G401 (cell line): Measurements from ENCODE around the gene TCHH. TPM values are rescaled to one million over a fixed set of nuclear protein-coding genes. Genes with fewer than 3 reads are reported as not detected.
"Not testable (repeated sequence)": the region's sequence is repeated elsewhere in the genome, so short reads cannot be mapped to it uniquely, and the experiment has no call there.

Source experiments
- DNase-seq: peaks from one replicate; pipeline ENCODE4 v3.0.0-alpha.2; 2015; ENCODE audit warnings: low spot score
- in situ Hi-C: cut with HindIII; loops from 2 replicates; pipeline ENCODE4 v1.10.0; 2016; ENCODE audit warnings: low sequenced_read_pairs, mixed read lengths
- total RNA-seq: library from RNA; depleted of rRNA; stranded (reverse); fragments of >200 nt; shearing (Covaris generic); gene quantifications from 2 replicates; pipeline ENCODE4 v1.2.3, GENCODE V29; 2014

Gene TCHH
- total RNA-seq, 1 experiment from 2014 or later = not detected

DNA sequence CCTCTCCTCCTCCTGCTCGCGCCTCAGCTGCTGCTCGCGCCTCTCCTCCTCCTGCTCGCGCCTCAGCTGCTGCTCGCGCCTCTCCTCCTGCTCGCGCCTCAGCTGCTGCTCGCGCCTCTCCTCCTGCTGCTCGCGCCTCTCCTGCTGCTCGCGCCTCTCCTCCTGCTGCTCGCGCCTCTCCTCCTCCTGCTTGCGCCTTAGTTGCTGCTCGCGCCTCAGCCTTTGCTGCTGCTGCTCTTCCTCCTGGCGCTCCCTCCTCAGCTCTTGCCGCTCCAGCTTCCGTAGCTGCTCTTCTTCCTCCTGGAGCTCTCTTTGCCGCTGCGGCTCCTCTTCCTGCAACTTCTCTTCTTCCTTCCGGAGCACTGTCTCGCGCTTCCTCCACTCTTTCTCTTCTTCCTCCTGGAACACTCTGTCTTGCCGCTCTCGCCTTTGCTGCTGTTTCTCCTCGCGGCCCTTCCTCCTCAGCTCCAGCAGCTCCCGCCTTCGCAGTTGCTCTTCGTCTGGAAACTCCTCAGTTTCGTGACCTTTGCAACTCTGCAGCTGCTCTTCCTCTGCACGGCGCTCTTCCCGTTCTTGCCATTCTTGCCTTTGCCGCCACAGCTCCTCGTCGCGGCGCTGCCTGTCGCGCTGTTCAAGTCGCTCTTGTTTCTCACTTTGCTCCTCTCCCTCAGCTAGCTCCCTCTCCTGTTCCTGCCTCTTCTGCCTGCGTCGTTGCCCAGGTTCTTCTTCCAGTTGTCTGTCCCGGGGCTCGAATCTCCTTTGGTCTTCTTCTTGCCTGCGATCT, 3.0 kb downstream of the TCHH start:
- DNase-seq = no peak

DNA sequence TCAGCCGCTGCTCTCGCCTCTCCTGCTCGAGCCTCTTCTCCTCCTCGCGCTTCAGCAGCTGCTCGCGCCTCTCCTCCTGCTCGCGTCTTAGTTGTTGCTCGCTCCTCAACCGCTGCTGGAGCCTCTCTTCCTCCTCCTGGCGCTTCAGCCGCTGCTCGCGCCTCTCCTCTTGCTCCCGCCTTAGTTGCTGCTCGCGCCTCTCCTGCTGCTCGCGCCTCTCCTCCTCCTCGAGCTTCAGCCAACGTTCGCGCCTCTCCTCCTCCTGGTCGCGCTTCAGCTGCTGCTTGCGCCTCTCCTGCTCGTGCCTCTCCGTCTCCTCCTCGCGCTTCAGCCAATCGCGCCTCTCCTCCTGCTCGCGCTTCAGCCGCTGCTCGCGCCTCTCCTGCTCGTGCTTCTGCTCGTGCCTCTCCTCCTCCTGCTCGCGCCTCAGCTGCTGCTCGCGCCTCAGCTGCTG, 3.7 kb downstream of the TCHH start:
- in situ Hi-C loops = no loop called here
- DNase-seq = peak; percentile 1

More for the DNA sequence above, 3.0 kb downstream of the TCHH start:
- in situ Hi-C loops = no loop called here

DNA sequence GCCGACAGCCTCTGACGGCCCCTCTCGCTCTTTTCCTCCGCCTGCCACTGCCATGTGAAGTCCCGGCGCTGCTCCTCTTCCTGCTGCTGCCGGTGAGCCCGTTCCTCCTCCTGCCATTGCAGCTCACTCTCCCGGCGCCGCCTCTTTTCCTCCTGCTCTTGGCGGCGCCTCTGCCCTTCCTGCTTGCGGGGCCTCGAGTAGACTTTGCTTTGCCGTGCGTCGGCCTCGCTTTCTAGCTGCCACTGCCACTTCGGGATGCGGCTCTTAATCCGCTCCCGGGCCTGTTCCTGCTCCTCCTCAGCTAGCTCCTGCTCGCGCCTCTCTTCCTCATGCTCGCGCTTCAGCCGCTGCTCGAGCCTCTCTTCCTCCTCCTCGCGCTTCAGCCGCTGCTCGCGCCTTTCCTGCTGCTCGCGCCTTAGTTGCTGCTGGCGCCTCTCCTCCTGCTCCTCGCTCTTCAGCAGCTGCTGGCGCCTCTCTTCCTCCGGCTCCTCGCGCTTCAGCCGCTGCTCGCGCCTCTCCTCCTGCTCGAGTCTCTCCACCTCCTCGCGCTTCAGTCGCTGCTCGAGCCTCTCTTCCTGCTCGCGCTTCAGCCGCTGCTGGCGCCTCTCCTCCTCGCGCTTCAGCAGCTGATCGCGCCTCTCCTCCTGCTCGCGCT, 4.3 kb downstream of the TCHH start:
- in situ Hi-C loops = no loop called here
- peak; percentile 2 for DNase-seq

DNA sequence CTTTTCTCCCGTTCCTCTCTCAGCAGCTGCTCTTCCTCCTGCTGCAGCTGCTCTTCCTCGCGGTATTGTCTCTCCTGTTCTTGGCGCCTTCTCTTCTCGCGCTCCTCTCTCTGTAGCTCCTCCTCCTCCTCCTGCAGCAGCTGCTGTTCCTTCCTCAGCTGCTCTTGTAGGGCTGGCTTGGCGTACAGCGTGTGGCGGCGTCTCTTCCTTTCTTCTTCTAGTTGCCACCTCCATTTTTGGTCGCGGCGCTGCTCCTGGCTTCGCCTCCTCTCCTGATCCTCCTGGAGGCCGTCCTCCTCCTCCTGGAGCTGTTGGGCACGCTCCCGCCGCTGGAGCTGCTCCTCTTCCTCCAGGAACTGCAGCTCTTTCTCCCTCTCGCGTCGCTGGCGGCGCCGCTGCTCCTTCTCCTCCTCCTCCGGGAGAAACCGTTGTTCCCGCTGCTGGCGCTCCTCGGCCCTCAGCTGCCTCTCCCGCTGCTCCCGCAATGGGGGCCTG, 4.8 kb downstream of the TCHH start:
- in situ Hi-C loops = no loop called here
- DNase-seq = peak; percentile 1

DNA sequence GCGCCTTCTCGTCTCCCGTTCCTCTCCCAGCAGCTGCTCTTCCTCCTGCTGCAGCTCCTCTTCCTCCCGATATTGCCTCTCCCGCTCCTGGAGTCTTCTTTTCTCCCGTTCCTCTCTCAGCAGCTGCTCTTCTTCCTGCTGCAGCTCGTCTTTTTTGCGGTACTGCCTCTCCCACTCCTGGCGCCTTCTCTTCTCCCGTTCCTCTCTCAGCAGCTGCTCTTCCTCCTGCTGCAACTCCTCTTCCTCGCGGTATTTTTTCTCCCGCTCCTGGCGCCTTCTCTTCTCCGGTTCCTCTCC, 5.3 kb downstream of the TCHH start:
- in situ Hi-C loops = no loop called here
- DNase-seq = no peak

DNA sequence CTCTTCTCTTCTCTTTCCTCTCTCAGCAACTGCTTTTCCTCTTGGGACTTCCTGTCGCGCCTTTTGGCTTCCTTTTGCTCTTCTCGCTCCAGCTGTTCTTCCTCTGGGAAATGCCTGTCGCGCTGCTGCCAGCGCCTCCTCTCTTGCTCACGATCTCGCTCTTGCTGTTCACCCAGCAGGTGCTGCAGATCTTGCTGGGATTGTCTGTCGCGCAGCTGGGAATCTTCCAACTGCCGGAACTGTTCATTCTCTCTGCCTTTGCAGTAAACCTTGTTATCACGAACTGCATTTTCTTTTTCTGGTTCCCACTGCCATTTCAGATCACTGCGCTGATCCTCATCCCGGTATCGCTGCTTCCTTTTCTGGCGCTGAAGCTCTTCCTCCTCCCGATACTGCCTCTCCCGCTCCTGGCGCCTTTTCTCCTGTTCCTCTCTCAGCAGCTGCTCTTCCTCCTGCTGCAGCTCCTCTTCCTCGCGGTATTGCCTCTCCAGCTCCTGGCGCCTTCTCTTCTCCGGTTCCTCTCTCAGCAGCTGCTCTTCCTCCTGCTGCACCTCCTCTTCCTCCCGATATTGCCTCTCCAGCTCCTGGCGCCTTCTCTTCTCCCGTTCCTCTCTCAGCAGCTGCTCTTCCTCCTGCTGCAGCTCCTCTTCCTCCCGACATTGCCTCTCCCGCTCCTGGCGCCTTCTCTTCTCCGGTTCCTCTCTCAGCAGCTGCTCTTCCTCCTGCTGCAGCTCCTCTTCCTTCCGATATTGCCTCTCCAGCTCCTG, 5.8 kb downstream of the TCHH start:
- in situ Hi-C loops = no loop called here
- DNase-seq = no peak

DNA sequence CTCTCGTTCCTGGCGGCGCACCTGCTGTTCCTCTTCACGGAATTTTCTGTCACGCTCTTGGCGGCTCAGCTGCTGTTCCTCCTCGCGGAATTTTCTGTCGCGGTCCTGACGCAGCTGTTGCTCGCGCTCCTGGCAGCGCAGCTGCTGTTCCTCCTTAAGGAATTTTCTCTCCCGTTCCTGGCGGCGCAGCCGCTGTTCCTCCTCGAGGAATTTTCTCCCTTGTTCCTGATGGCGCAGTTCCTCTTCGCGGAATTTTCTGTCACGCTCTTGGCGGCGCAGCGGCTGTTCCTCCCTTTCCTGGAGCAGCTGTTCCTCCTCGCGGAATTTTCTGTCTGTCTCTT, 6.4 kb downstream of the TCHH start:
- in situ Hi-C loops = no loop called here

DNA sequence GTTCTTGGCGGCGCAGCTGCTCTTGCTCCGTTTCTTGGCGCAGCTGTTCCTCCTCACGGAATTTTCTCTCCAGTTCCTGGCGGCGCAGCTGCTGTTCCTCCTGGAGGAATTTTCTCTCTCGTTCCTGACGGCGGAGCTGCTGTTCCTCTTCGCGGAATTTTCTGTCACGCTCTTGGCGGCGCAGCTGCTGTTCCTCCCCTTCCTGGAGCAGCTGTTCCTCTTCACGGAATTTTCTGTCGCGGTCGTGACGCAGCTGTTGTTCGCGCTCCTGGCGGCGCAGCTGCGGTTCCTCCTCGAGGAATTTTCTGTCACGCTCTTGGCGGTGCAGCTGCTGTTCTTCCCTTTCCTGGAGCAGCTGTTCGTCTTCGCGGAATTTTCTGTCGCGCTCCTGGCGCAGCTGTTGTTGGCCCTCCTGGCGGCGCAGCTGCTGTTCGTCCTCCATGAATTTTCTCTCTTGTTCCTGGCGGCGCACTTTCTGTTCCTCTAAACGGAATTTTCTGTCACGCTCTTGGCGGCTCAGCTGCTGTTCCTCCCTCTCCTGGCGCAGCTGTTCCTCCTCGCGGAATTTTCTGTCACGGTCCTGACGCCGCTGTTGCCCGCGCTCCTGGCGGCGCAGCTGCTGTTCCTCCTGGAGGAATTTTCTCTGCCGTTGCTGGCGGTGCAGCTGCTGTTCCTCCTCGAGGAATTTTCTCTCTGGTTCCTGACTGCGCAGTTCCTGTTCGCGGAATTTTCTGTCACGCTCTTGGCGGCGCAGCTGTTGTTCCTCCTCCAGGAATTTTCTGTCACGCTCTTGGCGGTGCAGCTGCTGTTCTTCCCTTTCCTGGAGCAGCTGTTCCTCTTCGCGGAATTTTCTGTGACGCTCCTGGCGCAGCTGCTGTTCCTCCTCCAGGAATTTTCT, 7.0 kb downstream of the TCHH start:
- in situ Hi-C loops = no loop called here
- peak; percentile 0 for DNase-seq

More for the DNA sequence above, 6.4 kb downstream of the TCHH start:
- no peak for DNase-seq

DNA sequence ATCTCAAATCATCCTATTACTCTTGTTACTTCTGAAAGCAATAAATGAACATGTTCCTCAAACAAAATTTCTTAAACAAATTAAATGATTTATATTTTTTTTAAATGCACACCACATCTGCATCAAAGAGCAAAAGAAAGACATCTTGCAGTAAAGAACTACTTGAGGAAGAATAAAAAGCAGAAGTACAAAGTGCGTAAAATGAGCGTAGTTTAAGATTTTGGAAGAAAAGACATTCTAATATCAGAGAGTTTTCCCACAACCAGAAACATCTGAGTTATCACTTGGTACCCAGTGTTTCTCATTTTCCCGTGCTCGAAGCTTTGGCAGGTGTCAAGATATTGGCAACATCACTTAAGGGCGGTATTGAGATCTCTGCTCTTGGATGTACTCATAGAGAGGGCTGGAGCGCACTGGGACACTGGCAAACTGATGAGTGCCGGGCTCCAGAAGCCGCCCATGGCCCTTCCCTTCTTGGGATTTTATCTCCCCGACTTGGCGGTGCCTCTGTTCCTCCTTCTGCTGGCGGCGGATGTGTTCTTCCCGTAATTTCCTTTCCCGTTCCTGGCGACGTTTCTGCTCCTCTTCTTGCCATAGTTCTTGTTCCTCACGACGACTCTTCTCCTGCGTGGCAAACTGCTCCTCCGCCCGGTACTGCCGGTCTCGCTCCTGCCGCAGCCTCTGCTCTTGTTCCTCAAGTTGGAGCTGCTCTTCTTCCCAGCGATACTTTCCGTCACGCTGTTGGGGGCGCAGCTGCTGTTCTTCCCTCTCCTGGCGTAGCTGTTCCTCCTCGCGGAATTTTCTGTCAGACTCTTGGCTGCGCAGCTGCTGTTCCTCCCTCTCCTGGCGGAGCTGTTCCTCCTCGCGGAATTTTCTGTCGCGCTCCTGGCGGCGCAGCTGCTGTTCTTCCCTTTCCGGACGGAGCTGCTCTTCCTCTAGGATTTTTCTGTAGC, 7.9 kb downstream of the TCHH start:
- no peak for DNase-seq
- in situ Hi-C loops = no loop called here

DNA sequence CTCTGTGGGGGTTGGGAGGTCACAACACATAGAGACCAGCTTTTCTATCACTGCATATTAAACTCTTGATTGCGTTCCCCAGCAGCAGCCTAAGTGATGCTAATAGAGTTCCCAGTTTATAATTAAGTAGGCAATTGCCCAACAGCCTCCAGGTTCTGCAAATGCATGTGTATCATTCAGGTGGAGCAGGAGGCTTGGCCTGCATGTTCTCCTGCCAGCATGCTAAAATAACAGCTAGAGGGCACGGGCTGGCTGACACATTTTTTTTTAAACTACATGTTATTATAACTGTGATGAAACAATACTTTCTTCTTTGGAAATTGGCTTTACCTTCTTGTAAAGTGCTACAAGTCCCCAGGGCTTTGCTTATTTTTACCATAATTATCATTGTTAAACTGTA, 10.4 kb downstream of the TCHH start:
- in situ Hi-C loops = no loop called here
- DNase-seq = no peak

DNA sequence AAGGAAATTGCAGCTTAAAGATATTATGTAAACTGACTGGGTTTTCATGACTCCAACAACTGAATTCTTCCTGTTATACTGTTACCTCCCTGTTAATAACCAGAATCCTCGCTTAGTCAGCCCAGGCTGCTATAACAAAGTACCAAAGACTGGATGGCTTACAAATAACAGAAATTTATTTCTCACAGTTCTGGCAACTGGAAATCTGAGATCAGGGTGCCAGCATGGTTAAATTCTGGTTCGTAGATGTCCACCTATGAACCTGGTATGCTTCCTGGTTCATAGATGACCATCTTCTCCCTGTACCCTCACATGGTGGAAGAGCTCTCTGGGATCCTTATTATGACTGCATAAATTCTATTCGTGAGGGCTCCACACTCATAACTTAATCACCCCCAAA, 18.3 kb downstream of the TCHH start:
- in situ Hi-C loops = no loop called here
- no peak for DNase-seq

DNA sequence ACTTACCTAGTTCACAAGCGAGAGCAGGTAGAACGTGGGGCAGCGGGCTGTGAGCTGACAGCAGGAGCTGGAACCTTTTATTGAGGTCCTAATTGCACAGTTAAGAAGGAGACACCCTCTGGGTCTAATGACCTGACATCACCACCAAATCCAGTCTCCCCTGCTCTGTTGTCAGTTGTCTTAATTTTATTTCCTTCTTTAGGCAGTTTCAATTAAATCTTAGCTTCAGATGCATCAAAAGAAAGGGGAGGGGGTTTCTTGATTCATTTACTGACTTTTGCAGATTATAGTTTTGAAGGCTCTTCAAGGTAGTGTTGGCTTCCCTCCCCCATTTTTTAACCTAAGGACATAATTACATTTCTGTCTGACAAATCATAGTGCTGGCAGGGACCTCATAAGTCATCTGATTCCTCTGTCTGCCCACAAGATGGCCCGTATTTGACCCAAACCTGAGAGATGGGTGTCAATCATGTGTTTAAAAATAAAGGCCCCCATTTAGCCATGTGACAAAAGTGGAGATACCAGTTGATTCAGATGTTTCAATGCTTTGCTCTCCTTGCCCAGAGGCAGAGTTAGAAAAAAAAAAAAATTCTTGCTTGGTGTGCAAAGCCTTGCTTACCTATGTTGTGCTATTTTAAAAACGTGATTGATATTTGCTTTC, 26.1 kb downstream of the TCHH start, which contains the start of gene TCHHL1:
TCHHL1 (minus strand) TSS at position 51 of the 661 bp plus-strand sequence. CDS start 921 bp downstream, outside the sequence.
- DNase-seq = no peak
- in situ Hi-C loops = no loop called here

DNA sequence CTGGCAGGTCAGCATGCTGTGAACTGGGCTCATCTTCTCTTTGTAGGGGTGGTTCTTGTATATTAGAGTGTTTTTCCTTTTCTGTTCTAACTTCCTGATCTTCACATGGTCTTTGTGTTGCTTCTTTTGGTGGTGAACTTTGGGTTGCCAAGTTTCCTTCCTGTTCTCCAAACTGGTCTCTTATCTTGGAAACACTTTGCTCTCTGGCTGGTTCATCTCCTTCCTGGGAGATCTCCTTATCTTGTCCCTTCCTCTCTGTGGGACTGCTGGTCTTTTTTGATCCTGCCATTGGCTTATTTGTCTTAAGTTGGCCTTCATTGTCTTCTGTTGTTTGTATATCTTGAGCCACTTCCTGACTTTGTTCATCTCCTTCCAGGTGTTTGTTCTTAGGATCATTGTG, 28.5 kb downstream of the TCHH start:
- in situ Hi-C loops = no loop called here
- no peak for DNase-seq

DNA sequence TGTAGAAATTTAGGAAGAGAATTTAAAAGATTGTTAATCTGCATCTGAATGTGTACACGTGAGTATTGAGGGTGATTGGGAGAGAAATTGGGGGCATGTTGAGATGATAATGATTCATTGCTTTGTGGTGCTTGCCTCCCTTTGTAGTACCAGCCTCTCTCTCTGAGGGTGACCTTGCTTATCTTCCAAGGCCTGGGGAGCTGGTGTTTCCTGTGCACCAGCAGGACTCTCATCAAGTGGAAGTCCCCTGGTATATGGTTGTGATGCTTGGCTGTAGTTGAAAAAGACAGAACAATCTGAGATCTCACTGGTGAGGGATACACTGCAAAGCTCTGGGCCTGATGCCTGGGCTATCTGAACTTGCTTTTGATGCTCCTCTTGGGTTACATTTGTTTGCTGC, 30.4 kb downstream of the TCHH start:
- in situ Hi-C loops = no loop called here
- DNase-seq = no peak

DNA sequence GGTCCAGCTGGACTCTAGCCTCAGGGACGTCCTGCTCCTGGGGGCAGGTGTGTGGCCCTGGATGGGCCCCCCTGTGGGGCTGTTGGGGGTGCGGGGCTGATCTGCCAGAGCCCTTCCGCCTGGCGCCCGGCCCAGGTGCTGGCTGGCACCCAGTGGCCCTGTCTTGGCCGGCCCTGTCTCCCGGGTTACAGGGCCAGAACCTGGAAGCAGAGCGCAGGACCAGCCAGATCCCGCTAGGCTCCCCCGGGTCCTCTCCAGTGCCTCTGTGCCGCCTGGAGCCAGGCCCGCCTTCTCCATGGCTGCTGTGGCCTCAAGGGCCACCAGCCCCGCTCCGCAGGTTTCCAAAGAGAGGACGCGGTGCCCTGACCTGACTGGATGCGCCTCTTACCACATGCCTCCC, 34.2 kb downstream of the TCHH start:
- DNase-seq, in situ Hi-C loops: not testable (repeated sequence)

DNA sequence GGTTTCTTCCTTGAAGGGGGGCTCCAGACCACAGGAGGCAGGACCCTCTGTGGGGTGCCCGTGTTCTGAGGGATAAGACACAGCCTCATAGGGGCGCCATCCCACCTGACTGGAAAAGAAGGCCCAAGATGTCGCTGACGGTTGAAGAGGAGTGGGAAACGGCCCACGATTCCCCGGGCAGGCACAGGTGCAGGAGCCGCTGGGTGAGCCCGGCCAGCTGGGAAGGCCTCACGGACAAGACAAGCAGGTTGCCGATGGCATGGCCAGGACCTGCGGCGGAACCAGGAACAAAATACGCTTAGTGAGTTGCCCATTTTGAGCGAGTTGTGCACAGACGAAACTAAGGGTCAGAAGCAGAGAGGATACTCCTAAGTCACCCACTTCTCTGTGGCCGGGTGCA, 34.8 kb downstream of the TCHH start:
- in situ Hi-C loops, DNase-seq: not testable (repeated sequence)

DNA sequence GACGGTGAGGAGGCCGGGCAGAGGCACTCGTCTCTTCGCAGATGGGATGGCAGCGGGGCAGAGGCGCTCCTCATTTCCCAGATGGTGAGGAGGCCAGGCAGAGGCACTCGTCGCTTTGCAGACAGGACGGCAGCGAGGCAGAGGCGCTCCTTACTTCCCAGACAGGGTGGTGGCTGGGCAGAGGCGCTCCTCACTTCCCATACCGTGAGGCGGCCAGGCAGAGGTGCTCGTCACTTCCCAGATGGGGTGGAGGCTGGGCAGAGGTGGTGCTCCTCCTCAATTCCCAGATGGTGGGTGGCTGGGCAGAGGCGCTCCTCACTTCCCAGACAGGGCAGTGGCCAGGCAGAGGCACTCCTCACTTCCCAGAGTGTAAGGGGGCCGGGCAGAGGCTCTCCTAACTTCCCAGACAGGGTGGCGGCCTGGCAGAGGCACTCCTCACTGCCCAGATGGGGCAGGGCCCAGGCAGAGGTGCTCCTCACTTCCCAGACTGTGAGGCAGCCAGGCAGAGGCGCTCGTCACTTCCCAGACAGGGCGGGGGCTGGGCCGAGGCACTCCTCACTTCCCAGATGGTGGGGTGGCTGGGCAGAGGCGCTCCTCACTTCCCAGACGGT, 36.3 kb downstream of the TCHH start:
- in situ Hi-C loops = no loop called here

More for the DNA sequence above, 36.3 kb downstream of the TCHH start:
- no peak for DNase-seq
